ENCODE measurements around the gene RNASEH2A.
"Not testable (repeated sequence)": the region's sequence is repeated elsewhere in the genome, so short reads cannot be mapped to it uniquely, and the experiment has no call there.

Gene RNASEH2A

DNA sequence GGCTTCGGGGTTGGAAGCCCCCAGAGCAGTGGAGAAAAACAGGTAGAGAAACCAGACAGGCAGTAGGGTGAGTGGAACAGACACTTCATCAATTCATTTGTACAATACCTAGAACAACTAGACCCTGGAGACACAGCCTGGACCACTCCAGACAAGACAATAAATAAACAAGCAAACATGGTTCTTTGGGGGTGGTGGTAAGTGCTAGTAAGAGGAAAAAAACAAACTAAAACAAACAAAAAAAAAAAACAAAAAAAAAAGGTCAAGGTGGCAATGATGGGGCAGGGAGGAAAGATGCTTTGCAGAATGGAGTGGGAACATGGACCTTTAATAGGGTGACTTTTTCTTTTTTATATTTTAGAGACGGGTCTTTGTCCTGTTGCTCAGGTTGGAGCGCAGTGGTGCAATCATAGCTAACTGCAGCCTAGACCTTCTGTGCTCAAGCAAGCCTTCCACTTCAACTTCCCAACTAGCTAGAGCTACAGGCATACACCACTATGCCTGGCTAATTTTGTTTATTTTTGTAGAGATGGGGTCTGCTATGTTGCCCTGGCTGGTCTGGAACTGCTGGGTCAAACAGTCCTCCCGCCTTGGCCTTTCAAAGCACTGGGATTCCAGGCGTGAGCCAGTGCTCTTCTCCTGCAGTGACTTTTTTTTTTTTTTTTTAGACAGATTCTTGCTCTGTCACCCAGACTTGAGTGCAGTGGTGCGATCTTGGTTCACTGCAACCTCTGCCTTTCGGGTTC, 12.0 kb upstream of the RNASEH2A start:
- no peak for DNase-seq

DNA sequence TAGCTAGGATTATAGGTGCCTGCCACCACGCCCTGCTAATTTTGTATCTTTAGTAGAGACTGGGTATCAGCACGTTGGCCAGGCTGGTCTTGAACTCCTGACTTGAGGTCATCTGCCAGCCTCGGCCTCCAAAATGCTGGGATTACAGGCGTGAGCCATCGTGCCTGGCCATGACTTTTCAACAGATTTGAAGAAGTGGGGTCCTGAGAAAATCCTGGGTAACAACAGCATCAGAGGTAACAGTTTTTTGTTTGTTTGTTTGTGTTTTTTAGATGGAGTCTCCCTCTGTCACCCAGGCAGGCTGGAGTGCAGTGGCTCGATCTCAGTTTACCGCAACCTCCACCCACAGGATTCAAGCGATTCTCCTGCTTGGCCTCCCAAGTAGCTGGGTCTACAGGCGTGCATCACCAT, 11.4 kb upstream of the RNASEH2A start:
- DNase-seq: no peak

- DNase-seq: peak; percentile 65
These were observed 10.0 kb upstream of the RNASEH2A start for GRCh38 chr19:12796146-12797071.

DNA sequence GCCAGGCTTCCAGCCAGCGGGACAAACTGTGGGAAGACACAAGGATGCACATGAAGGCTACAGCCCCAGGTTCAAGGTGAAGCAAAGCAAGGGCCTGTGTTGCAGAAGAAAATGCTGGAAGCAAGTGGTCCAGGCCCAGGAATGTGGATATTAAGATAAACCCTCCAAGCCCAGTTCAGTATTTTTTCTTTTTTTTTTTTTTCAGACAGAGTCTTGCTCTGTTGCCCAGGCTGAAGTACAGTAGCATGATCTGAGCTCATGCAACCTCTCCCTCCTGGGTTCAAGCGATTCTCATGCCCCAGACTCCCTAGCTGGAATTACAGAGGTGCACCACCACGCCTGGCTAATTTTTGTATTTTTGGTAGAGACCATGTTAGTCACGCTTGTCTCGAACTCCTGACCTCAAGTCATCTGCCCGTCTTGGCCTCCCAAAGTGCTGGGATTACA, 9.2 kb upstream of the RNASEH2A start:
- no peak for DNase-seq

DNA sequence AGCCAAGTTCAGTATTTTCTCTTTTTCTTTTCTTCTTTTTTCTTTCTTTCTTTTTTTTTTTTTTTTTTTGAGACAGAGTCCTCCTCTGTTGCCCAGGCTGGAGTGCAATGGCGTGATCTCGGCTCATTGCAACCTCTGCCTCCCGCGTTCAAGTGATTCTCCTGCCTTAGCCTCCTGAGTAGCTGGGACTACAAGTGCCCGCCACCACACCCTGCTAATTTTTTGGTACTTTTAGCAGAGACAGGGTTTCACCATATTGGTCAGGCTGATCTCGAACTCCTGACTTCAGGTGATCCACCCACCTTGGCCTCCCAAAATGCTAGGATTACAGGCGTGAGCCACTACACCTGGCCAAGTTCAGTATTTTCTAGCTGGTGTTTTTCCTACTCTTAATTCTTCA, 8.8 kb upstream of the RNASEH2A start:
- DNase-seq: not testable (repeated sequence)

DNA sequence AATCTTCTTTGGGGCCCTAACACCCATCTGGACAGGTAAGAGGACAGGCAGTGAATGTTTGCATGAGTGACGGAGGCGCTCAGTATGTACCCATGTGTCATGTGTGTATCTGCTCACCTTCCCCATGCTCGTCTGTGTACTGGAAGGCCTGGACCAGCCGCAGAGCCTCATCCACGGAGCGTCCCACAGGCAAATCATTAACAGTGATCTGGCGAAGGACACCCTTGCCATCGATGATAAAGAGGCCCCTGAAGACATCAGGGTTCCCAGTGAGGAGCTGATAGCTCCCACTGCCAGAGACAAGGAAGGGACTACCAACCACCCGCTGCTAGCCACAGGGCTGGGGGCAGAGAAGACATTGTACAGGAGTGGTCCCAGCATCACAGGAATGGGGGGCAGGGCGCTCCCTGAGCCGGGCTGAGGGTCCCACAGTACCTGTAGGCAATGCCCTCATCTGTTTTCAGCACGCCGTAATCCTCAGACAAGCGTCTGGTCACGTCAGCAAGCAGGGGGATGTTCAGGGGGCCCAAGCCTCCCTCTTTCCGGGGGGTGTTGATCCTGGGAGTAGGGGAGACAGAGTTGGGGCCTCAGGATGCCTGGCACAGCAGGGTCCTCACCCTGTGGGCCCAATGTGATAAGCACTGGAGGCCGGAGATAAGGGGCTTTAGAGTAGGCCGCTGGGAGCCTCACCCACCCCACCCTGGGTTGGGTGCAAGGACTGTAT, 6.5 kb upstream of the RNASEH2A start:
- no peak for DNase-seq

DNA sequence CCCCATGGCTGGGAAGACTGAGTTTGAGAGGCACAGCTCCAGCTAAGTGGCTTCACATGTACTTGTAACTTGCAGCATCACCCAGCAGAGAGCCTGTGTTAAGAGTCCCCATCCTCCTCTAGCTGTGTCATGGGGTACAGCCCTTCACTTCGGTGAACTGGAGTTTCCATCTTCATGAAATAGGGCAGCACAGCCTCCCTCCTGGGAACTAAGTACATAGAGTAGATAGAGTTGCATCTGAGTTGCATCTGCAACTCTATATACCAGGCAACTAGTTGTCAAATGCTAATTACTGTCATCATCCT, 6.0 kb upstream of the RNASEH2A start:
- no peak for DNase-seq

- no peak for DNase-seq
These were observed 5.4 kb upstream of the RNASEH2A start for GRCh38 chr19:12800923-12801465.

- peak; percentile 46 for DNase-seq
These were observed 4.7 kb upstream of the RNASEH2A start, which contains the start of the genes PRDX2 and THSD8 for GRCh38 chr19:12801466-12802266. TSS of gene PRDX2 (minus strand) at chr19:12801800. CDS start at chr19:12801261, 539 bp downstream. TSS of gene THSD8 (plus strand) at chr19:12802069. CDS start at chr19:12802072, 3 bp downstream.

DNA sequence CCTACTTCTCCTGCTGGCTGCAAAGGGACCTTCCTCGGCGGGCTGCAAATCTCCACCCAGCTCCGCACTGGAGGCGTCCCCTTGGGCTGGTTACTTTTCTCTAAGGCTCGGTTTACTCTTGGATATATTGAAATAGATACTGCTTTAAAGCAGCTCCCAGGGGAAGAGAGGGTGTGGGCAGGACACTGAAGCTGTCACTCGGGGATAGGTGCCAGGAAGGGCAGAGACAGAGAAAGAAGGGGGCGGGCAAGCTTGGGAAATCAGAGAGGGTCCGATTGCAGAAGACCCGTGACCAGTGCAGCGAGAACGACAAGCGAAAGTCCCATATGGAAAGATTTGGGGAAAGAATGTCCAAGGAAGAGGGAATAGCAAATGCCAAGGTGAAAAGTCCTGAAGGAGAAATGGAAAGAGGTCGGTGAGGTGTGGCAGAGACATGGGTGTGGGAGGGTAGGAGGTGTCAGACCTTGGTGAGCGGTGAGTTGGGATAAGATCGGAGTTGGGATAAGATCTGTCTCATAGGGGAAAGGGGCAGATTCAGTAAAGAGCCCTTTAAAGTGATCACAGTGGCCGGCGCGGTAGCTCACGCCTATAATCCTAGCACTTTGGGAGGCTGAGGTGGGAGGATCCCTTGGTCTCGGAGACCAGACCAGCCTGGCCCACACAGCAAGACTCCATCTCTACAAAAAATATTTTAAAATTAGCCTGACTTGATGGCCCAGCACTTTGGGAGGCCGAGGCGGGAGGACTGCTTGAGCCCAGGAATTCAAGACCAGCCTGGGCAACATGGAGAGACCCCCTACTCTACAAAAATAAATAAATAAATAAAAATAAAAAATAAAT, 3.9 kb upstream of the RNASEH2A start:
- DNase-seq: no peak

- no peak for DNase-seq
These were observed 2.3 kb upstream of the RNASEH2A start for GRCh38 chr19:12804051-12804450.

DNA sequence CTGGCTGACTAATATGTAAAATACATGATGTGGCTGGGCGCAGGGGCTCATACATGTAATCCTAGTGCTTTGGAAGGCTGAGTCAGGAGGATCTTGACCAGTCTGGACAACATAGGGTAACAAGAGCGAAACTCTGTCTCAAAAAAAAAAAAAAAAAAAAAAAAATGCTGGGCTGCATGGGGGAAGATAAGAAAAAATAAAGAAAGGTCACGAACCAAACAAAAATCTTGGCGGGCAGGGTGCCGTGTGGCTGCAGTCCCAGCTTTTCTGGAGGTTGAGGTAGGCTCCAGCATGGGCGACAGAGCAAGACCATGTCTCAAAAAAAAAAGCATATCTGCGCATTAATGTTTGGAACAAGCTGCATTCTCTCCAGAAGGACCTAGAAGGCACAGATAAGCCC, 8.7 kb downstream of the RNASEH2A start:
- DNase-seq: no peak

- not testable (repeated sequence) for DNase-seq
These were observed 10.8 kb downstream of the RNASEH2A start for GRCh38 chr19:12817188-12817587.

DNA sequence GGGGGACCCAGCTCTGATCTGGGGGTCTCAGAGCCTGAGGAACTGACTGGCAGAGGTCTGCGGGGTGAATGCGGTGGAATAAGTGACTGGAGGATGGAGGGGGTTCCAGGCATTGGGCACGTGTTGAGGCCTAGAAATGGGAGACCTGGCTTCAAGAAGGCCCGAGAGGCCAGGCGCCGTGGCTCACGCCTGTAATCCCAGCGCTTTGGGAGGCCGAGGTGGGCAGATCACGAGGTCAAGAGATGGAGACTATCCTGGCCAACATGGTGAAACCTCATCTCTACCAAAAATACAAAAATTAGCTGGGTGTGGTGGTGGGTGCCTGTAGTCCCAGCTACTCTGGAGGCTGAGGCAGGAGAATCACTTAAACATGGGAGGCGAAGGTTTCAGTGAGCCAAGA, 11.4 kb downstream of the RNASEH2A start:
- DNase-seq: not testable (repeated sequence)

DNA sequence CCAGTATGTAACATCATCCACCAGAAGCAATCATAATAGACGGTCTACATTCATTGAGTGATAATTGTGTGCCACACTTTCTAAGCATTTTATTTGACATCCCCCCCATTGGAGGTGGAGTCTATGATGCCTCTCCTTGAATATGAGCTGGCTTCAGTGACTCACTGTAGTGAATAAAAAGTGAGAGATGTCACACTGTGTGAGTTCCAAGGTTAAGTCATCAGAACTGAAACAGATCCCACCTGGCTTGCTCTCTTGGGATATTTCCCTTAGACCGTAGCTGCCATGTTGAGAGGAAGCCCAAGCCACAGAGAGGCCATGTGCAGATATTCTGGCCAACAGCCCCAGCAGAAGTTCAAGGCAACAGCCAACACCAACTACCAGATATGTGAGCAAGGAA, 15.4 kb downstream of the RNASEH2A start:
- DNase-seq: no peak

DNA sequence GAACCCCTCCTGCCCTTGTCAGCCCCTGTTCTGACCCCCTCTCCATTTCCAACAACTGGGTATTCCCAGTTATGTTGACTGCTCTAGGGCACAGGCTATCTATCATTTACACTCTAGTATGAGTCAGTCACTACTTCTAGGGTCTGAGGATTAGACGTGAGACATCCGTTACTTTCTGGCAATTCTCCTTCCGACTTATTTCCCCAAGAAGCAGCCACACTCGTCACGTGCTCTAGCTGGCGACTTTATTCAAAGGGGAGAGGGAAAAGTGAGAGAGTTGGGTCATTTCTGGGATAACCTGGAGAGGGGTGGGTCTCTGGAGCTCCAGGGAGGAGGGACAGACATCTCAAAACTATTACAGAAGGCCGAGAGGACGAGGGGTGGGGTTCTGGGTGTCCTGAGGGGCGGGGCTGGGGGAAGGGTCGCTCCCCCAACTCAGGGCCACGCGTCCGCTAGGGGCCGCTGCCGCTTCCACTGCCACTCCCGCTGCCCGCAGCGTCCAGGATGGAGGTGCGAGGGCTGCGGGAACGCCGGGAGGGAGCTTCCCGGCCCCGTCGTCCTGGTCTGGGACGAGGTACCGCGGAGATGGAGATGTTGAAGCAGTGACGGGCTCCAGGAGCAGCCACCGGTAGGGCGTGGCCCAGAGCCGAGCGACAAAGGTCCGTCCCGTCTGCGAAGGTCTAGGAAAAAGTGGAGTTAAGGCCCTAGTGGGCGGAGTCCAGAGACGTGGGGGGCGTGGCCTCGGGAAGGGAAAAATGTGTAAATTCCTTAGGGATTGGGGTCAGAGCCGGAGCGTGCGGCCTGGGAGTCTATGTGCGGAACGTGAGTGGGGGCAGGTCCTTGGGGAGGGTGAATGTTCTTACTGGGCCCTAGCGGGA, 19.1 kb downstream of the RNASEH2A start:
- DNase-seq: peak; percentile 8

GRCh38 chr19:12828494-12828893, 22.1 kb downstream of the RNASEH2A start:
- no peak for DNase-seq

DNA sequence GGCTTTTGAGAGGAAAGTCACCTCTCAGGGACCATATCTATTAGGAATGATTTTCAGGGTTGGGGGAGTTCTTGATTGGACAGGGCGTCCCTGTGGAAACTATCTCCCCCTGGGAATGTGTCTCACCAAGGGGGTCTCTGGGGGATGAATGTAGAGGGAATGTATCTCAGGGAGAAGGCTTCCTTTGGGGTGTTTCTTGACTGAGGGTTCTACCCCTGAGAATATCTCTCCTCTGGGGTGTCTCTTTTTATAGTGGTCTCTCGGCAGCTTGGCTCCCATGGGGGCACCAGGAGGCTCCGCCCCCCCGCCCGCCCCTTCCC, 27.0 kb downstream of the RNASEH2A start:
- DNase-seq: no peak

- no peak for DNase-seq
These were observed 27.6 kb downstream of the RNASEH2A start for GRCh38 chr19:12833738-12834565.

Data from effector CD8-positive, alpha-beta T cell (primary cell).